ENCODE measurements around the gene BCL2L12.

BCL2L12 gene

DNA sequence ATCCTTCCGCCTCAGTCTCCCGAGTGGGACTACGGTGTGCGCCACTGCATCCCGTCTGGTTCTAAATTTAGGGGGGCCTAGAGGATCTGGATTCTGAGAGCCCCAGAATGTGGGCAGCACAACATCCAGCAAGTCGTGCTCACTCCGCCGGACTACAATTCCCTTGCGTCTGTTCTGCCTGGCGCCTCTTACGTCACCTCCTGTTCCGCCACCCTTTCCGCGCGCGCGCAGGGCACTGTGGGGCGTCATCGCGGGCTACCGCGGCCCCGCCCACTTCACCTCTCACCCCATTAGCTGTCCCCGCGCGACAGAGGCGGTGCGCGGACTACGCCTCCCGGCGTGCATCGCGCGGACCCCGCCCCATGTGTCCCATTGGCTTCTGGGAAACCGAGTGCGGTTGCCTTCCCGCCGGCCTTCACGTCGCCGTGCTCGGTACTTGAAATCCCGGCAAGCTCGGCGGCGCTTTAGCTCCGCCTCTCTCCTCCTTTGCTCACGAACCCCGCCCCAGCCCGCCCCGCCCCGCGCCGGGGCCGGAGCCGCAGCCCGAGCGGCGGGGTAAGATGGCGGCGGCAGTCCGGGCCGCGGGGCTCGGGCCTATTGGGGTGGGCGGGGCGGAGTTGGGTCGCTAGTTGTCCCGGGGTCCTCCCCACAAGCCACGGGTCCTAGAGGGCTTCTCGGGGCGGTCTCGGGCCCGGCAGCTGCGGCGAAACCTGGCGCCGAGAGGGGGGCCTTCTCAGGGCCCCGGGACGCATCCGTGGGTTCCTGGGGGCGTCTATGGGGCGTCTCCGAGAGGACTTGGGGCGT lies 23.8 kb upstream of the BCL2L12 start, which contains the start of gene SCAF1:
TSS of gene SCAF1 (plus strand) at position 522 of the 804 bp plus-strand sequence. CDS start 2,818 bp downstream, outside the sequence.
- FAIRE-seq = peak; percentile 79
- DNase-seq (ENCODE audit: low spot score) = peak; percentile 95

- DNase-seq (ENCODE audit: low spot score) = no peak
- no peak for FAIRE-seq
Observed at GRCh38 chr19:49642492-49643035, 23.2 kb upstream of the BCL2L12 start.

DNA sequence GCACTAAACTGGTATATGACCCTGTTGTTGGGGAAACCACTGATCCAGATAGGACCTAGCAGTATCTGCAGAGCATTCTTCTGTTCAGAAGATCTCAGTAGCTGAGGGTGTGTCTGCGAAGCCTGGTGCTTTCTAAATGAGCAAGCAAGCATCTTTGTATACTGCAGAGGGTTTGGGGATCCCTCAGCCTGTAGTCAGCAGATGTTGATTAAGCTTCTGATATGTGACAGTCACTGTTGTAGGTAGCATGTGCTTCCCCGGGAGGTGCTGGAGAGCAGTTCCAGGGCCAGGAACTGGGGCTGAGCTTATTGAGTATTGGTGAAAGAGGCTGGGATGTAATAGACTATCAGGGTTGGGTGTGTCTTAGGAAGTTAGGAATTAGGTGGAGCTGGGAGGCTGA lies 22.3 kb upstream of the BCL2L12 start:
- FAIRE-seq = no peak

GRCh38 chr19:49645592-49645991 lies 20.1 kb upstream of the BCL2L12 start:
- FAIRE-seq (no peak), DNase-seq (ENCODE audit: low spot score) (no peak)

More for the DNA sequence above, 22.3 kb upstream of the BCL2L12 start:
- DNase-seq (ENCODE audit: low spot score) = no peak

GRCh38 chr19:49645995-49646394 lies 19.7 kb upstream of the BCL2L12 start:
- DNase-seq (ENCODE audit: low spot score) = no peak
- no peak for FAIRE-seq

DNA sequence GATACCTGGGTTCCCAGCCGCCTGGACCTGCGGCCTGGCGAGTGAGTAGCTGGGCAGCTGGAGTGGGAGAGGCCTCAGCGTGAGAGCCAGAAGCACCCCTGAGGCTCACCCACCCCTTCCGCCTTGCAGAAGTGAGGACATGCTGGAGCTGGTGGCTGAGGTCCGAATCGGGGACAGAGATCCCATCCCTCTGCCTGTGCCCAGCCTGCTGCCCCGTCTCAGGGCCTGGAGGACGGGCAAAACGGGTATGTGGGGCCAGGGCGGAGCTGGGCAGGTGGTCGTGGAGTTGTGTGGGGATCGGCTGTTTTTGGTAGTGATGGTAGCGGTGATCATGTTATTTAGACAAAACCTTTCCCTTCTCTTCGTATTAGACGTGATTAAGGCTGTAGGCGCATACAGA lies 19.1 kb upstream of the BCL2L12 start:
- FAIRE-seq = no peak
- no peak for DNase-seq (ENCODE audit: low spot score)

GRCh38 chr19:49651029-49651819 lies 14.5 kb upstream of the BCL2L12 start:
- DNase-seq (ENCODE audit: low spot score) = no peak
- no peak for FAIRE-seq

GRCh38 chr19:49651820-49652550 lies 13.7 kb upstream of the BCL2L12 start:
- no peak for FAIRE-seq
- no peak for DNase-seq (ENCODE audit: low spot score)

DNA sequence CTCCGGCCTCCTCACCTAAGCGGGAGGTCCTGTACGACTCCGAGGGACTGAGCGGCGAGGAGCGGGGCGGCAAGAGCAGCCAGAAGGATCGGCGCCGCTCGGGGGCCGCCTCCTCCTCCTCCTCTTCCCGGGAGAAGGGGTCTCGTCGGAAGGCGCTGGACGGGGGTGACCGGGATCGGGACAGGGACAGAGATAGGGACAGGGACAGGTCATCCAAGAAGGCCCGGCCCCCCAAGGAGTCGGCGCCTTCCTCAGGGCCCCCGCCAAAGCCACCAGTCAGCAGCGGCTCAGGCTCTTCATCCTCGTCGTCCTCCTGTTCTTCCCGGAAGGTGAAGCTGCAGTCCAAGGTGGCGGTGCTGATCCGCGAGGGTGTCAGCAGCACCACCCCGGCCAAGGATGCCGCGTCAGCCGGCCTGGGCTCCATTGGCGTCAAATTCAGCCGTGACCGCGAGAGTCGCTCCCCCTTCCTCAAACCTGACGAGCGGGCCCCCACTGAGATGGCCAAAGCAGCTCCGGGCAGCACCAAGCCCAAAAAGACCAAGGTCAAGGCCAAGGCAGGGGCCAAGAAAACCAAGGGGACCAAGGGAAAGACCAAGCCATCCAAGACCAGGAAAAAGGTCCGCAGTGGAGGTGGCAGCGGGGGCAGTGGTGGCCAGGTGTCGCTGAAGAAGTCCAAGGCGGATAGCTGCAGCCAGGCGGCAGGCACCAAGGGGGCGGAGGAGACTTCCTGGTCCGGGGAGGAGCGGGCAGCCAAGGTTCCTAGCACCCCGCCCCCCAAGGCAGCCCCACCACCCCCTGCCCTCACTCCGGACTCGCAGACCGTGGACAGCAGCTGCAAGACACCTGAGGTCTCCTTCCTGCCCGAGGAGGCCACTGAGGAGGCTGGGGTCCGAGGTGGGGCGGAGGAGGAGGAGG lies 12.9 kb upstream of the BCL2L12 start:
- FAIRE-seq (no peak), DNase-seq (ENCODE audit: low spot score) (no peak)

- DNase-seq (ENCODE audit: low spot score) (no peak), FAIRE-seq (no peak)
Observed at GRCh38 chr19:49653466-49653806, 12.3 kb upstream of the BCL2L12 start.

DNA sequence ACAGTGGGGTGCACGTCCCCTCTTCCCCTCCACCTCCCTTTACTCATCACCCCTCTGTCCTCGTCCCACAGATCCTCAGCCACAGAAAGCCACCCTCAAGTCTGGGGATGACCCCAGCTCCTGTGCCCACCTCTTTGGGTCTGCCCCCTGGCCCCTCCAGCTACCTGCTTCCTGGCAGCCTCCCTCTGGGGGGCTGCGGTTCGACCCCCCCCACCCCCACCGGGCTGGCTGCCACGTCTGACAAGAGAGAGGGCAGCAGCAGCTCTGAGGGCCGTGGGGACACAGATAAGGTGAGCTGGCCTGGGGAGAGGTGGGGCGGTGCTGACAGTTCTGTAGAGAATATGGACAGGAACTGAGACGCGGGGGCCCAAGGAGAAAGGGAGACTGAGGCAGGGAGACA lies 11.2 kb upstream of the BCL2L12 start:
- no peak for FAIRE-seq
- DNase-seq (ENCODE audit: low spot score) = no peak

DNA sequence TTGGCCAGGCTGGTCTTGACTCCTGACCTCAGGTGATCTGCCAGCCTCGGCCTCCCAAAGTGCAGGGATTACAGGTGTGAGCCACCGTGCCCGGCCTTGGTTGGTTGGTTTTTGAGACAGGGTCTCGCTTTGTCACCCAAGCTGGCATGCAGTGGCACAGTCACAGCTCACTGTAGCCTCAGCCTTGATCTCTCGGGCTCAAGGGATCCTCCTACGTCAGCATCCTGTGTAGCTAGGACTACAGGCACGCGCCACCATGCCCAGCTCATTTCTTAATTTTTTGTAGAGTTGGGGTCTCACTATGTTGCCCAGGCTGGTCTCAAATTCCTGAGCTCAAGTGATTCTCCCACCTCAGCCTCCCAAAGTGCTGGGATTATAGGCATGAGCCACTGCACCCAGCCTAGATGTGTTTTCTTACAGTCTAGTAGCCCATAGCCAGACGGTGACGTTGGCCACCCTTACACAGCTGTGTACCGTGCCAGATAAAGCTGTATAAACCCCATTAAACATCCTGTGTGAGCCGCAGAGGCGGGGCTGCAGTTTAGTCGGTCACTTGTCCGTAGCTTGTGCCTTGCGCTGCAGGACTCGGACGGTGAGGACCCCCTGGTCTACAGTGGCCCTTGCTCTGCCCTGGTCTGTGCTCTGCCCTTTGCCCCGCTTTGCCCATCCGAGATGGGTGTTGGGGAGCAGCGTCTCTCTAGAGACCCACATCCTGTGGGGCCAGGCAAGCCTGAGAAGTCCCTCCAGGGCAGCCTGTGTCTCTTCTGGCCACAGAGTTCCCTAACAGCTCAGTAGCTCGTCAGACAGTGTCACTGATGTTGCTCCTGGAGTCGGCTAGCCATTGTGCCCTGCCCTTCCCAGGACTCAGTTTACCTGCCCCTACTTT lies 9.9 kb upstream of the BCL2L12 start:
- no peak for DNase-seq (ENCODE audit: low spot score)
- no peak for FAIRE-seq

GRCh38 chr19:49656456-49657109 lies 9.2 kb upstream of the BCL2L12 start:
- no peak for DNase-seq (ENCODE audit: low spot score)
- FAIRE-seq = no peak

DNA sequence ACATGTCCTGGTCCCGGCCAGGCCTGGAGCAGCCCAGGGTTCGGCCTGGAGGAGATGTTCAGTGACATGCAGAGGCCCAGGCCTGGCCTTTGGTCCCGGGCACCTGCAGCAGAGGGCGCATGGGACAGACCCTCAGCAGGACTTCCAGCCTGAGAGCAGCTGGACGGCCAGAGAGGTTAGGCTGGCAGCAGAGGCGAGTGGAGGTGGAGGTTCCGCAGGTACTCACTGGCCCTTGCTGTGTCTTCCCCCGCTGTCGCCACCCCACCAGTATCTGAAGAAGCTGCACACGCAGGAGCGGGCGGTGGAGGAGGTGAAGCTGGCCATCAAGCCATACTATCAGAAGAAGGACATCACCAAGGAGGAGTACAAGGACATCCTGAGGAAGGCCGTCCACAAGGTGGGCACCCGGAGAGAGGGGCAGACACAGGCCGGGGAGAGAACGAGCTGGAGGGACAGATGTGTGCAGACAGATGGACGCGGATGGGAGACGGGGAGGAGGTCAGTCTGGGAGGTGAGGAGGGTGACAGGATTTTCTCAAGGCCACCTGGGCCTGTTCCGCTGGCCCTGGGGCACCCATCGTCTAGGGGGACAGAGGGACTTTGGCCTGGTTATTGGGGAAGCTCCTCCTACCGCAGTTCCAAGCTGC lies 8.1 kb upstream of the BCL2L12 start:
- DNase-seq (ENCODE audit: low spot score) (no peak), FAIRE-seq (no peak)

GRCh38 chr19:49658139-49658517 lies 7.6 kb upstream of the BCL2L12 start:
- FAIRE-seq (no peak), DNase-seq (ENCODE audit: low spot score) (no peak)

GRCh38 chr19:49658566-49659442 lies 6.9 kb upstream of the BCL2L12 start:
- FAIRE-seq = no peak
- no peak for DNase-seq (ENCODE audit: low spot score)

GRCh38 chr19:49660338-49660961 lies 5.3 kb upstream of the BCL2L12 start:
- FAIRE-seq = no peak
- DNase-seq (ENCODE audit: low spot score) = no peak

Data from RCC 7860 (cell line).